CD4-positive, alpha-beta T cell treated with Interleukin-4 for 1 hour (primary cell): ENCODE measurements around the gene DLG1.
"Not testable (repeated sequence)": the region's sequence is repeated elsewhere in the genome, so short reads cannot be mapped to it uniquely, and the experiment has no call there.

Experiments used
- DNase-seq, 2 donors: peaks; one replicate each; pipeline ENCODE4 v3.0.0-alpha.2; 2020 to 2022

Gene DLG1

DNA sequence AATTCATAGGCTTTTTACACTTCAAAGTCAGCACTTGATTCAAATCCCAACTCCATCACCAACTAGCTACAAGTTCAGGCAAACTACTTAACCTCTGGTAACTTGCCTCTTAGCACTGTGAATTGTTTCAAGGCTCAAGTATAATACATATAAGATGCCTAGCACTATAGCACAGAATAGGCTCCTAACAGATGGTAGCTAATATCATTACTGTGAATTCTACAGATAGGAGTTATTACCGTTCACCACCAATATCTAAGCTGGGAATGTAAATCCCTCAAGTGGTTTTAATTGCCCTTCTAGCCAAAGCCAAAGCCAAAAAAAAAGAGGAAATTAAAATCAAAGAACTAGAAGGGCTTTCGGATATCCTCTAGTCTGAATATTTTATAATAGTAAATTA lies 15.4 kb downstream of the DLG1 start:
- DNase-seq = no peak

GRCh38 chr3:197281849-197282248 lies 16.6 kb downstream of the DLG1 start:
- DNase-seq = no peak

GRCh38 chr3:197280156-197280555 lies 18.3 kb downstream of the DLG1 start:
- DNase-seq = no peak

DNA sequence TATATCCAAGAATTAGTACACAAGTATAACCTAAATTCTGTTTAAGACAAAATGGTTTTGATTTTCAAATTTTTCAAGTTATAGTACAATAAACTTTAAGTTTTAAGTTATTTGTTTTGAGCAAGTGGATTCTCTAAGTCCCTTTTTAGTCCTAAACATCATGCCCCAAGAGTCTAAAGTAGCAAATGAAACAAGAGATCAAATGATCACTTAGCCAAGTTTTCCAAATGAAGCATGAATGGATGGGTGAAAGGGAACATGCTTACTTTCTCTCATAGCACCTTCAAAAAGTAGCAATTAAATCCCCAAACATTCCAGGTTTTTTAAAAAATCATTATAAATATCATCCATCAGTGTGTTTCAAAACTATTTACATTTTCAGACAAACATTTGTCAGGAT lies 19.5 kb downstream of the DLG1 start:
- no peak for DNase-seq

GRCh38 chr3:197276808-197277207 lies 21.6 kb downstream of the DLG1 start:
- not testable (repeated sequence) for DNase-seq

DNA sequence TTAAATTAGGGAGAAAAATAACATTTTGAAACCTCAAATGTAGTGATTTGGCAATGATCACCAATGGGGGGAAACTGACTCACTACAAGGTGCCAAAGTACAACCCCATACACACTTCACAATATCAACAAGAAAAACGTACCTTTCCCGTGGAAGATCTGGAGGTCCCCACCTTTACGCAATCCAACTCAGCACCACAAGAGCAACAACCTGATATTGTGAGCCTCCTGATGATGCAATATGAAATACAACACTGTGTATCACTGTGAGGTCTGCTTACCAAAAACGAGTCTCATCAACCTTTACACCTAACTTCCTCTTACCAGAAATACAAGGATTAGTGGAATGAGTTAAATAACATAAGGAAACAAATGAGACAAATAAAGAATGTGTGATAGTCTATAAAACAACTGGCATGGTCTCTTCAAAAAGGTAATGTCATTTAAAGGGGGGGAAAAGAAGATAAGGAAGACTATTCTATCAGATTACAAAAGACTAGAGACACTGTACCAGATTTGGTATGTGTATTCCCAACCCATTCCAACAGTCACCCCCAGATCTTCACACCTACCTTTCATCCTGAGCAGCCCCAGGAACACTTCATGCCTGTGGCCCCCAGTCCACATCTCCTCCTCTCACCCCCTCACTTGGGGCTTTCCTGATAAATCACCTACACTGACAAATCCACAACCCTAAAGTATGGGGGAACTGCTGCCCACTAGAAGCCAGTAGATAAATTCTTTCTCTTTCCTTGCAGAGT lies 27.7 kb downstream of the DLG1 start:
- DNase-seq = no peak

- DNase-seq = no peak
Observed at GRCh38 chr3:197269024-197269423, 29.4 kb downstream of the DLG1 start.

DNA sequence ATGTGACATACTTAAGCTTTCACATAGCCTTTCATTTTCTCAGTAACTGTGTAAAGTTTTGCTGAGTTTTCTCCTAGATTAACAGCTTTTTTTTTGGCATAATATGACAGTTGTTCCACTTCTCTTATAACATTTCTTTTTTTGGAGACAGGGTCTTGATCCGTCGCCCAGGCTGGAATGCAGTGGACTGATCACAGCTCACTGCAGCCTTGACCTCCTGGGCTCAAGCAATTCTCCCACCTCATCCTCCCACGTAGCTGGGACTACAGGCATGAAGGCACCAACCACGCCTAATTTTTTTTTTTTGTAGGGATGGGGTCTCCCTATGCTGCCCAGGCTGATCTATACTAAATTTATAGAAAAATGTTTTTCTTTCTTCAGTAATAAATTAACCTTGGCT lies 30.1 kb downstream of the DLG1 start:
- no peak for DNase-seq

- no peak for DNase-seq
Observed at GRCh38 chr3:197266331-197266730, 32.1 kb downstream of the DLG1 start.

- DNase-seq = no peak
Observed at GRCh38 chr3:197262709-197263108, 35.7 kb downstream of the DLG1 start.

- no peak for DNase-seq
Observed at GRCh38 chr3:197261164-197261509, 37.3 kb downstream of the DLG1 start.

DNA sequence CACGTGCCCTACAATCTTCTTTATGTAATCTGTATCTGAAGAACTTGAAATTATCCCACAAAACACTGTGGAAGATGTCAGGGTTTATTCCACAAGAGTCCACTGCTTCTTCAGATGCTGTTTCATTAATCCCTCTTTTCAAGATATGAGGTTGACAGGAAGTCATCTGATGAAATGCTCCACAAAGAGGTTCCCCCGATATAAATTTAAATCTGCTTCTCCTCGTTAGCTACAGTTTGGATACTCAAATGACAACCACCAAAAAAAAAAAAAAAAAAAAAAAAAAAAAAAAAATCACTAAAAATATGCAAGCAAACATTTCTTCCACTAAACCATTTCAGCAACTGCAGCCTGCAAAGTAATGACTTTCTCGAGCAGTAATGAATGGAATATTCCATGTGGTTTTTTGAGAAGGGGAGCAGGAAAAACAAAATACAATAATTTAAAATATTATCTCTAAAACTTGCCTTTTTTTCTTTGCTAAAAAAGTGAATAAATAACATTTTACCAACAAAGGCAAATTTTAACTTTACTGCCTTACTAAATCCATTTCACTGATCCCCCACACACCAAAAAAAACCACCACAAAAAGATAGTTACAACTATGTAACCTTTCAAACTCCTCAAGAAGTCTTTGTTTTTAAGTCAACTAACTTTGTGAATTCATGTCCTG lies 37.8 kb downstream of the DLG1 start:
- DNase-seq = no peak

GRCh38 chr3:197259096-197259495 lies 39.3 kb downstream of the DLG1 start:
- no peak for DNase-seq

DNA sequence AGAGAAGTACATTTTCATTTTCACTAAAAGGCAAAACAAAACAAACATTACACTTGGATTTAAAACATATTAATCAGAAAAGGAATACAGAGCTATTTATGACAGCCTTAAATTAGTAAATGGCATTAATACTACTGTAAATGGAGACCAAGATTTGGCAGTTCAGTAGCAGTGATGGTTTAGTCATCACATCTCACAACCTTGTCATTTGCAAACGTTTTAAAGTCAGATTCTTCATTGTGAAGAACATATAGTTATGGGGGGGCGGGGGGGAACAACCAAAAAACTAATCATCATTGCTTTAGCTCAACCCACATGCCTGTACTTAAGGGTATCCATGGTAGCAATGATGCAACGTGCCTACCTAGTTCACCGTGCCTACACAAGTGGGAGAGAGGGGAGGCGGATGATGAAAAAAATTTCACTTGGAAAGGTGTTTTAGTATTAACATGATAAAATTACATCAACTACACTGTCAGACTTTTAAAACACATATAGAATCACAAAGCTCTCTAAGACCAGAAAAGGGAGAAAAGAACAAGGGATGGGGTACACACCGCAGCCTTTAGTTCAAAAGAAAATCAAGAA lies 40.1 kb downstream of the DLG1 start:
- DNase-seq = no peak

GRCh38 chr3:197257711-197258110 lies 40.7 kb downstream of the DLG1 start:
- DNase-seq = no peak

- peak; percentile 18 to 62 for DNase-seq
Observed at GRCh38 chr3:197256836-197257444, 41.5 kb downstream of the DLG1 start.

DNA sequence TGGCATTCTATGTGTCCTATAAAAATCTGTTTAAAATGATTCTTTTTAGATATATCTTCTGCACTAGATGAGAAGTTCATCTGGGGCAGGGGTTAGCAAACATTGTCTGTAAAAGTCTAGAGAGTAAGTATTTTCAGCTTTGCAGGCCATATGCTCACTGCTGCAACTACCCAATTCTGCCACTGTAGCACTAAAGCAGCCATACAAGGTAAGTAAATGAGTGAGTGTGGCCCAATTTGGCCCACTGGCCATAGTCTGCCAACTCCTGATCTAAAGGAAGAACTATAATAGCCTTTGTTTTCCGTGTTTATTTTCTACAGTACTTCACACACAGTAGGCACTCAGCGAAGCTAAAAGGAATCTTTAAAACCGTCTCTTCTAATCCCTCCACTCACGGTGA lies 42.3 kb downstream of the DLG1 start:
- no peak for DNase-seq

- DNase-seq = no peak
Observed at GRCh38 chr3:197253238-197253947, 45.0 kb downstream of the DLG1 start.

DNA sequence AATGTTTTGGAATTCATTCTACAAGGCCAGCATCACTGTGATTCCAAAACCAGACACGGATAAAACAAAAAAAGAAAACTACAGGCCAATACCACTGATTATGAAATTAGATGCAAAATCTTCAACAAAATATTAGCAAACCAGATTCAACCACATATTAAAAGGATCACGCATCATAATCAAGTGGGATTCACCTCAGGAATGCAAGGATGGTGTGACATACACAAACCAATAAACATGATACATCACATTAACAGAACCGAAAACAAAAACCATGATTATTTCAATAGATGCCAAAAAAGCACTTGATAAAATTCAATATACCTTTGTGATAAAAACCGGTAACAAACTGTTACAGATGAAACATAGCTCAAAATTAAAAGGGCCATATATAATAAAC lies 48.9 kb downstream of the DLG1 start:
- DNase-seq = no peak

DNA sequence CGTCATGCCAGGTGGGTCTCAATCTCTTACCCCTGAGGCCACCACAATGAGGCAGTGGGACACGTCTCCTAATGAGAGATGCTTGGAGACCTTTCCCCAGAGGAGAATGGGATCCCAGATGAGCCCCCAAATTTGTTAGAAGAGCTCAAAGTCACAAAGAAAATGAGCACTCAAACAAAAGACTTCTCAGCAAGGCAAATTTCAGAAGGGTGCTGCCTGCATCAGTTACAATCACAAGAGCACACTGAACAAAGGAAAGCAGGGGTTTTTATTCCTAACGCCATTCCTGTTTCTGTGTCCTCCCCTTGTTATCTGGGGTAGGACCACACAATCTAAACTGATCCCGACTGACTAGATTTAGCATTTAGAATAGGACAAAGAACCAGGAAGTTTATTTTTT lies 50.1 kb downstream of the DLG1 start:
- no peak for DNase-seq

GRCh38 chr3:197244751-197245150 lies 53.7 kb downstream of the DLG1 start:
- no peak for DNase-seq

DNA sequence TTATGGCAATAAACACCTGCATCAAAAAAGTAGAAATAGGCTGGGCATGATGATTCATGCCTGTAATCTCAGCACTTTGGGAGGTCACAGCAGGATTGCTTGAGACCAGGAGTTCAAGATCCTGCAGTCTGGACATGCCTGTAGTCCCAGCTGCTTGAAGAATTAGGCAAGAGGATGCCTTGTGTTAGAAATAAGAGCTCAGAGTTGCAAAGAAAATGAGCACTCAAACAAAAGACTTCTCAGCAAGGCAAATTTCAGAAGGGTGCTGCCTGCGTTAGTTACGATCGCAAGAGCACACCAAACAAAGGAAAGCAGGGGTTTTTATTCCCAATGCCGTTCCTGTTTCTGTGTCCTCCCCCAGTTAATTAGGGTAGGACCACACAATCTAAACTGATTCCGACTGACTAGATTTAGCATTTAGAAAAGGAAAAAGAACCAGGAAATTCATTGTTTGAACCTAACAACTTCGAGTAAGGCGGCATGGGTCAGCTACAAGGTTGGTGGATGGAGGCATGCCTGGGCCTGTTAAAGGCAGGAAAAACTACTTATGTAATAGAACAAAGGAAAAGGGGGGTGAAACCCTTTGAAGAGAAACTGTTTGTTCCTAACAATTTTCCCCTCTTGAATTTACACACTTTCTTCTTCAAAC lies 55.5 kb downstream of the DLG1 start:
- no peak for DNase-seq

- no peak for DNase-seq
Observed at GRCh38 chr3:197241173-197241572, 57.2 kb downstream of the DLG1 start.
